Measurements from ENCODE around the gene TCEAL7.
"Not testable (repeated sequence)": the region's sequence is repeated elsewhere in the genome, so short reads cannot be mapped to it uniquely, and the experiment has no call there.

The TCEAL7 gene, protein sequence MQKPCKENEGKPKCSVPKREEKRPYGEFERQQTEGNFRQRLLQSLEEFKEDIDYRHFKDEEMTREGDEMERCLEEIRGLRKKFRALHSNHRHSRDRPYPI

GRCh38 chrX:103329991-103330390, at the start of gene TCEAL7:
Gene TCEAL7, plus strand, starts transcription at chrX:103330239. Its CDS starts 1,165 bp downstream, at chrX:103331404.
- peak; percentile 49 for DNase-seq (ENCODE audit: low read depth)
- peak within 1 kb of the TSS; percentile 50 for H3K4me3 ChIP-seq (ENCODE audit: control insufficient read depth, low read depth, low read length)
- no peak for TF ChIP-seq CTCF (conservative IDR thresholded peaks at IDR 0.05; ENCODE audit: control insufficient read depth, insufficient read depth, low read depth, low read length)

DNA sequence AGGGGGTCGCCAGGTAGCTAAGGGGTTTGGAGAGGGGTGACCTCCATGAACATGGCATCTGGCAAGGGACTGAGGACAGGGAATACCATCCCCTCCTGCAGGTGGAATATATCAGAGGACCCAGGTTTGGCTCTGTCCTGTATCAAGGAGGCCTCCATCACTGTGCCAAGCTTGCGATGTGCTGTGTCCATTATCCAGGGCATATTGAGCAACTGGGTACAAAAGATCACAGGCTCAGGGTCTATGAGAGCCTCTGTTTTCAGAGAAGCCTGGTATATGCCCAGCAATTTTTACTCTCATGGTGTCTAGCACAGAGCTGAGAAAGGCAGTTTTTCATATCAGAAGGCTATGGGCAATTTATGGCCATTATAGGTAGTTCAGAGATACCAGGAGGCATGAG, 36.9 kb upstream of the TCEAL7 start:
- TF ChIP-seq CTCF (conservative IDR thresholded peaks at IDR 0.05; ENCODE audit: control insufficient read depth, insufficient read depth, low read depth, low read length): no peak
- no peak overlapping the region for H3K4me3 ChIP-seq (ENCODE audit: control insufficient read depth, low read depth, low read length)
- no peak for DNase-seq (ENCODE audit: low read depth)

DNA sequence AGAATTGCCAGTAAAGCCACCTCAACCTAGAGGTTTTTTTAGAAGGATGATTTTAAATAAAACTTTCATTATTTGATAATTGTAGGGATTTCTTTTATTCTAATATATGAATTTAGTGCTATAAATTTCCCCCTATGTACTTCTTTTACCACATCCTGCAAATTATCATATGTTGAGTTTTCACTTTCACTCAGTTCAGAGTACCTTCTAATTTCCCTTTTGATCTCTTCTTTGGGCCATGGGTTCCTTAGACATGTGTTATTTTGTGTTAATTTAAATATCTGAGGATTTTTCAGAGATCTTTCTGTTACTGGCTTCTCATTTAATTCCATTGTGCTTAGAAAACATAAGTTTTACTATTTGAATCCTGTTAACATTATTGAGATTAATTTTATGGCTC, 25.3 kb upstream of the TCEAL7 start:
- H3K4me3 ChIP-seq (ENCODE audit: control insufficient read depth, low read depth, low read length): no peak overlapping the region
- DNase-seq (ENCODE audit: low read depth): no peak
- TF ChIP-seq CTCF (conservative IDR thresholded peaks at IDR 0.05; ENCODE audit: control insufficient read depth, insufficient read depth, low read depth, low read length): no peak

GRCh38 chrX:103305666-103306065, 24.4 kb upstream of the TCEAL7 start:
- DNase-seq (ENCODE audit: low read depth); H3K4me3 ChIP-seq (ENCODE audit: control insufficient read depth, low read depth, low read length): not testable (repeated sequence)

- no peak for TF ChIP-seq CTCF (conservative IDR thresholded peaks at IDR 0.05; ENCODE audit: control insufficient read depth, insufficient read depth, low read depth, low read length)
- no peak overlapping the region for H3K4me3 ChIP-seq (ENCODE audit: control insufficient read depth, low read depth, low read length)
- DNase-seq (ENCODE audit: low read depth): no peak
Measured at GRCh38 chrX:103309860-103310554, 20.0 kb upstream of the TCEAL7 start.

GRCh38 chrX:103310555-103311398, 19.3 kb upstream of the TCEAL7 start, which contains the start of gene BEX2:
Gene BEX2, minus strand, starts transcription at chrX:103310990. Its CDS starts 1,014 bp downstream, at chrX:103309976.
- H3K4me3 ChIP-seq (ENCODE audit: control insufficient read depth, low read depth, low read length): peak within 1 kb of the TSS; percentile 38
- no peak for TF ChIP-seq CTCF (conservative IDR thresholded peaks at IDR 0.05; ENCODE audit: control insufficient read depth, insufficient read depth, low read depth, low read length)
- DNase-seq (ENCODE audit: low read depth): peak; percentile 22

- no peak for DNase-seq (ENCODE audit: low read depth)
- TF ChIP-seq CTCF (conservative IDR thresholded peaks at IDR 0.05; ENCODE audit: control insufficient read depth, insufficient read depth, low read depth, low read length): no peak
- no peak overlapping the region for H3K4me3 ChIP-seq (ENCODE audit: control insufficient read depth, low read depth, low read length)
Measured at GRCh38 chrX:103311399-103311780, 18.6 kb upstream of the TCEAL7 start.

Data from fibroblast of mammary gland (primary cell).